GM23248 (cell line): ENCODE results near the gene BCL2L12. TPM values are rescaled to one million over a fixed set of nuclear protein-coding genes. Genes with fewer than 3 reads are reported as not detected.

ENCODE experiments used
- DNase-seq: peaks from one replicate; pipeline ENCODE4 v3.0.0-alpha.2; 2015
- H2AFZ ChIP-seq: fragments of 200-600 bp; sonication (generic); 2 replicates; pipeline ENCODE4 v1.6.1; 2016; ENCODE audit warnings: antibody characterized with exemption
- H3F3A ChIP-seq: fragments of 200-600 bp; sonication (generic); 2 replicates; pipeline ENCODE4 v1.6.1; 2016; ENCODE audit warnings: mild to moderate bottlenecking, antibody characterized with exemption, mixed run types; ENCODE audit not compliant: insufficient read depth
- H3K27ac ChIP-seq: fragments of 200-600 bp; sonication (generic); 2 replicates; pipeline ENCODE4 v1.5.1; 2016; ENCODE audit warnings: mild to moderate bottlenecking
- H3K27me3 ChIP-seq: fragments of 200-600 bp; sonication (generic); replicated peaks from 2 replicates; pipeline ENCODE4 v1.6.1; 2016; ENCODE audit warnings: mild to moderate bottlenecking; ENCODE audit not compliant: insufficient read depth
- H3K36me3 ChIP-seq: fragments of 200-600 bp; sonication (generic); 2 replicates; pipeline ENCODE4 v1.6.1; 2016; ENCODE audit warnings: low read depth, mild to moderate bottlenecking
- H3K4me1 ChIP-seq: fragments of 200-600 bp; sonication (generic); 2 replicates; pipeline ENCODE4 v1.6.1; 2016; ENCODE audit warnings: mild to moderate bottlenecking; ENCODE audit not compliant: insufficient read depth
- H3K4me2 ChIP-seq: fragments of 200-600 bp; sonication (generic); one replicate; pipeline ENCODE4 v1.6.1; 2016; ENCODE audit warnings: mild to moderate bottlenecking; ENCODE audit not compliant: unreplicated experiment
- H3K4me3 ChIP-seq: fragments of 200-600 bp; sonication (generic); 2 replicates; pipeline ENCODE4 v1.5.1; 2016; ENCODE audit warnings: mild to moderate bottlenecking
- H3K79me2 ChIP-seq: fragments of 200-600 bp; sonication (generic); 2 replicates; pipeline ENCODE4 v1.6.1; 2016; ENCODE audit warnings: mild to moderate bottlenecking; ENCODE audit not compliant: insufficient read depth
- H3K9ac ChIP-seq: fragments of 200-600 bp; sonication (generic); 2 replicates; pipeline ENCODE4 v1.6.1; 2016; ENCODE audit warnings: mild to moderate bottlenecking
- H3K9me2 ChIP-seq: fragments of 200-600 bp; sonication (generic); 2 replicates; pipeline ENCODE4 v1.6.1; 2016; ENCODE audit warnings: mixed run types, mild to moderate bottlenecking, moderate library complexity; ENCODE audit not compliant: insufficient read depth
- H3K9me3 ChIP-seq: fragments of 200-600 bp; sonication (generic); one replicate; pipeline ENCODE4 v1.6.1; 2017; ENCODE audit warnings: low read depth
- H4K20me1 ChIP-seq: fragments of 200-600 bp; sonication (generic); 2 replicates; pipeline ENCODE4 v1.6.0; 2016; ENCODE audit not compliant: insufficient read depth
- EZH2 ChIP-seq: fragments of 200-600 bp; sonication (generic); IDR thresholded peaks from 2 replicates; pipeline ENCODE4 v1.6.1; 2018; ENCODE audit warnings: antibody characterized with exemption, mild to moderate bottlenecking; ENCODE audit not compliant: insufficient read depth, poor library complexity, severe bottlenecking
- EZH2phosphoT487 ChIP-seq: fragments of 200-600 bp; sonication (generic); IDR thresholded peaks from 2 replicates; pipeline ENCODE4 v1.6.1; 2018; ENCODE audit warnings: antibody characterized with exemption, moderate library complexity, mild to moderate bottlenecking, low read depth; ENCODE audit not compliant: insufficient read depth
- WGBS, 2 experiments: methylation state at CpG; one replicate each; pipeline ENCODE4 v1.1.6; 2015 to 2017; ENCODE audit warnings: low lambda C conversion rate in 2 of 2, low coverage in 1 of 2; ENCODE audit errors: missing lambda C conversion rate in 2 of 2; 5-methylcytosine and 5-hydroxymethylcytosine counted together
- in situ Hi-C: fragments of 300-500 bp; cut with MboI; formaldehyde crosslinking; loops from 2 replicates; pipeline ENCODE4 v1.15.0; 2020
- polyA plus RNA-seq: library from polyadenylated mRNA; unstranded; fragments of >200 nt; fragmentation: Nextera tagmentation; extraction: Ambion mirVana; gene quantifications from 2 replicates; pipeline ENCODE4 v1.2.1, GENCODE V29; 2016
- total RNA-seq: library from RNA; depleted of rRNA; stranded (reverse); fragments of >200 nt; shearing (Covaris generic); gene quantifications from 2 replicates; pipeline ENCODE4 v1.2.3, GENCODE V29; 2014

Gene BCL2L12
- total and polyA plus RNA-seq, 2 experiments from 2014 or later = 9.5 to 16.6 TPM

- H3K27ac ChIP-seq = no peak overlapping the region
- no peak overlapping the region for H3K4me2 ChIP-seq
- no peaks in the 10 kb centered on the region for H3K9me2 ChIP-seq
- H4K20me1 ChIP-seq = no peaks in the 10 kb centered on the region
- H3K79me2 ChIP-seq = peaks cover 26% of the 10 kb centered on the region
- in situ Hi-C loops = no loop called here
- peaks cover 13% of the 10 kb centered on the region for H3F3A ChIP-seq
- no peak overlapping the region for H3K4me3 ChIP-seq
- 0 out of 2 replicates have a peak, but pooled peaks cover 2% of the 10 kb centered on the region for H3K4me1 ChIP-seq
- WGBS, 2 experiments = 91 to 94% methylated on average over 12 of the region's 12 CpGs
- no peak overlapping the region for H2AFZ ChIP-seq
- DNase-seq = no peak
- TF ChIP-seq EZH2 = no peak
- no peak for TF ChIP-seq EZH2phosphoT487
- H3K9ac ChIP-seq = no peak overlapping the region
- peaks cover 5% of the 10 kb centered on the region; the same call in 1 of the 2 replicates for H3K36me3 ChIP-seq
- H3K27me3 ChIP-seq = no peaks in the 10 kb centered on the region
- no peaks in the 10 kb centered on the region for H3K9me3 ChIP-seq
Measured at GRCh38 chr19:49658566-49659442, 6.9 kb upstream of the BCL2L12 start.

DNA sequence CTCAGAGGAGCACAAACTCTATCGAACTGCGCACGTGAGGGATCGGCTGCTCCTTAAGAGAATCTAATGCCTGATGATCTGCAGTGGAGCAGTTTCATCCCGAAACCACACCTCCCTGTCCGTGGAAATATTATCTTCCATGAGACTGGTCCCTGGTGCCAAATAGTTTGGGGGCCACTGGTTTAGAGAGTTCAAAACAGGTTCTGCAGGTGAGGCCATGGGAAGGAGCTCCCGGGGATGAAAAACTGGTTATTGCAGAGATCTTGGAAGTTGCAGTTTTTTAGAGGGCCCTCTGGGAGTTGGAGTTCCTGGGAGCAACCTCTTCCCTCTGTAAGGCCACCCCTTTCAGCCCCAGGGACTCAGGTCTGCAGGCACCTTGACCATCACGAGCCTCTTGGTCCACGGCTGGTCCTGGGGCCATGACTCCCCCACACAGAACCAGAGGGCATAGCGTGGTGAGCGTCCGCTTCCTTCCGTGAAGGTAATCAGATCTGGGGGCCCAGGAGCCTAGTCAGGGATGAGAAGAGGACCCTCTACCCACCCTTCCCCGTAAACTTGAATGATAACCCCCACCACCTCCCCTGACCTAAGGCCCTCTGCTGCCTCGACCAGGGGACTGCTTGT, 5.3 kb upstream of the BCL2L12 start:
- WGBS, 2 experiments = 90 to 92% methylated on average over 14 to 15 of the region's 15 CpGs
- no peaks in the 10 kb centered on the region for H3K9me3 ChIP-seq
- peaks cover 18% of the 10 kb centered on the region for H3K79me2 ChIP-seq
- H2AFZ ChIP-seq = no peak overlapping the region
- no peaks in the 10 kb centered on the region for H3K27me3 ChIP-seq
- H4K20me1 ChIP-seq = no peaks in the 10 kb centered on the region
- 0 out of 2 replicates have a peak, but pooled peaks cover 5% of the 10 kb centered on the region for H3K4me1 ChIP-seq
- H3K4me2 ChIP-seq = no peak overlapping the region
- peaks cover 5% of the 10 kb centered on the region; the same call in 1 of the 2 replicates for H3K36me3 ChIP-seq
- in situ Hi-C loops = no loop called here
- H3K9me2 ChIP-seq = no peaks in the 10 kb centered on the region
- H3K27ac ChIP-seq = no peak overlapping the region
- TF ChIP-seq EZH2phosphoT487 (no peak), EZH2 (no peak)
- H3K9ac ChIP-seq = no peak overlapping the region
- DNase-seq = no peak
- H3F3A ChIP-seq = peaks cover 18% of the 10 kb centered on the region
- H3K4me3 ChIP-seq = no peak overlapping the region

DNA sequence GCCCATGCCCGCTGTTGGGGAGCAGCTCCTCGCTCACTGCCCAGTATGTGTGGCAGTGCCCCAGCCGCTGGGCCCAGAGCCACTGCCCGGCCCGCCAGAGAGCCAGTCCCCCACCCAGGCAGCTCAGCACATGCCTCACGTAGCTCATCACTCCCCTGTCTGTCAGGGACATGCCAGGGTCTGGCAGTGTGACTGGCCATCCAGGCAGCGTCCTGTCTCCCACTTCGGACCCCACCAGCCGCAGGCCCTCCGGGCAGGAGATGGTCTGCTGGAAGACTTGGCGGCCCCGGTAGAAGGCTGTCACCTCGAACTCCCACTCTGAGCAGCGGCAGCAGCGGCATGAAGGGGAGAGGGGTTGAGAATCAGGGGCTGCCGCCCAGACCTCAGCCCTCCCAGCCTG, 3.7 kb upstream of the BCL2L12 start:
- Histone ChIP-seq H3K79me2 (peaks cover 30% of the 10 kb centered on the region), H3K27me3 (no peaks in the 10 kb centered on the region), H3K4me3 (no peak overlapping the region), H3K36me3 (peaks cover 5% of the 10 kb centered on the region; the same call in 1 of the 2 replicates), H3K27ac (no peak overlapping the region), H3K9me3 (no peaks in the 10 kb centered on the region), H4K20me1 (no peaks in the 10 kb centered on the region), H3K4me1 (peaks cover 10% of the 10 kb centered on the region; the same call in 1 of the 2 replicates), H3F3A (peaks cover 18% of the 10 kb centered on the region), H3K9me2 (no peaks in the 10 kb centered on the region), H3K4me2 (no peak overlapping the region), H2AFZ (no peak overlapping the region), H3K9ac (no peak overlapping the region)
- no peak for TF ChIP-seq EZH2
- TF ChIP-seq EZH2phosphoT487 = no peak
- in situ Hi-C loops = no loop called here
- DNase-seq = no peak
- WGBS, 2 experiments = 93 to 95% methylated on average over 16 of the region's 16 CpGs

DNA sequence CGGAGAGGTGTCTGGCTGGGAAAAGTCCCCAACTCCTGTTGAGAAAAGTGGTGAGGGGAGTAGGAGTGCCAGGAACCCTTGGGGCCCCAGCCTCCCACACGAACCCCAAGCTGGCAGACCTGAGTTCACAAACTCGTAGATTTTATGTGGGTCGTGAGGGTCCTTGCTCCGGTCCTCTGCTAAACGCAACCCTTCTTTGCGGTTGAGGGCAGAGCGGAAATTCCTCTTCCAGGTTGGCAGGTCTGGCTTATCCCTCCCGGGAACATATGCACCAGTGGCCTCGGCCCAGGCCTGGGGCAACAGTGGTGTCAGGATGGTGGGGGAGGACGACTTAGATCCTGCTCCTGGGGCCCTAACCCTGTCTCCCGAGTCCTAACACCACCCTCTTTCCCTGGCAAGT, 2.5 kb upstream of the BCL2L12 start:
- TF ChIP-seq EZH2phosphoT487 (no peak), EZH2 (no peak)
- peaks cover 18% of the 10 kb centered on the region for H3F3A ChIP-seq
- no peak overlapping the region for H3K4me3 ChIP-seq
- H3K36me3 ChIP-seq = peaks cover 5% of the 10 kb centered on the region; the same call in 1 of the 2 replicates
- H3K79me2 ChIP-seq = peaks cover 31% of the 10 kb centered on the region
- H3K9me2 ChIP-seq = no peaks in the 10 kb centered on the region
- H3K4me1 ChIP-seq = peaks cover 10% of the 10 kb centered on the region; the same call in 1 of the 2 replicates
- DNase-seq = no peak
- in situ Hi-C loops = no loop called here
- no peak overlapping the region for H3K27ac ChIP-seq
- H3K9ac ChIP-seq = peak overlapping the region; percentile 89; the same call in 1 of the 2 replicates
- WGBS, 2 experiments = 75 to 79% methylated on average over 12 of the region's 12 CpGs
- no peak overlapping the region for H2AFZ ChIP-seq
- H3K4me2 ChIP-seq = no peak overlapping the region
- H3K27me3 ChIP-seq = no peaks in the 10 kb centered on the region
- no peaks in the 10 kb centered on the region for H4K20me1 ChIP-seq
- H3K9me3 ChIP-seq = no peaks in the 10 kb centered on the region
